ENCODE results near the gene PAX9.

- TF ChIP-seq POLR2A (IDR thresholded peaks at IDR 0.05) (no peak), CTCF (IDR thresholded peaks at IDR 0.05) (no peak)
Measured at GRCh38 chr14:36659010-36659821, 2.4 kb upstream of the PAX9 start.
